Right renal pelvis (tissue), 4 donors: ENCODE data around the gene MICAL2. TPM values are rescaled to one million over a fixed set of nuclear protein-coding genes. Genes with fewer than 3 reads are reported as not detected.

Source experiments
- DNase-seq, 4 donors: peaks; one replicate each; pipeline ENCODE4 v3.0.0-alpha.2; 2013; ENCODE audit warnings: low read depth in 4 of 4, low spot score in 3 of 4, missing footprints in 1 of 4
- polyA plus RNA-seq, 4 donors: library from polyadenylated mRNA; unstranded; fragments of 120-200 nt; gene quantifications; one replicate each; pipeline ENCODE4 v1.2.1, GENCODE V29; 2013; ENCODE audit not compliant: insufficient read length in 4 of 4

Gene MICAL2
- polyA plus RNA-seq, 4 donors, result 6.3 to 9.4 (median 8.0) TPM

GRCh38 chr11:12076840-12077534 is 33.4 kb upstream of the MICAL2 start:
- no peak for DNase-seq

GRCh38 chr11:12077535-12078280 is 32.7 kb upstream of the MICAL2 start:
- no peak for DNase-seq

GRCh38 chr11:12079726-12080556 is 30.4 kb upstream of the MICAL2 start:
- no peak for DNase-seq

- DNase-seq, result no peak
These were observed 27.0 kb upstream of the MICAL2 start for GRCh38 chr11:12083380-12083779.

- no peak for DNase-seq
These were observed 26.1 kb upstream of the MICAL2 start for GRCh38 chr11:12084256-12084655.

- no peak for DNase-seq
These were observed 24.8 kb upstream of the MICAL2 start for GRCh38 chr11:12085371-12086251.

- DNase-seq, result no peak
These were observed 23.9 kb upstream of the MICAL2 start for GRCh38 chr11:12086271-12087074.

- no peak for DNase-seq
These were observed 23.1 kb upstream of the MICAL2 start for GRCh38 chr11:12087075-12088004.

GRCh38 chr11:12088047-12088481 is 22.3 kb upstream of the MICAL2 start:
- DNase-seq, result no peak

GRCh38 chr11:12088531-12088930 is 21.9 kb upstream of the MICAL2 start:
- no peak for DNase-seq

GRCh38 chr11:12089041-12089440 is 21.3 kb upstream of the MICAL2 start:
- DNase-seq, result no peak

GRCh38 chr11:12089473-12089872 is 20.9 kb upstream of the MICAL2 start:
- no peak for DNase-seq

- DNase-seq, result no peak
These were observed 20.3 kb upstream of the MICAL2 start for GRCh38 chr11:12090061-12090591.

- no peak for DNase-seq
These were observed 19.6 kb upstream of the MICAL2 start for GRCh38 chr11:12090761-12091258.

- no peak for DNase-seq
These were observed 18.3 kb upstream of the MICAL2 start for GRCh38 chr11:12091956-12092558.

- no peak for DNase-seq
These were observed 17.7 kb upstream of the MICAL2 start for GRCh38 chr11:12092714-12093113.
